NB4 (cell line): ENCODE data around the gene FANCC.

Experiments used
- DNase-seq: peaks from one replicate; pipeline ENCODE4 v3.0.0; 2010; ENCODE audit warnings: low read depth
- H3K4me3 ChIP-seq: one replicate; pipeline ENCODE4 v1.5.1; 2011; ENCODE audit warnings: mild to moderate bottlenecking, low read depth, low read length, moderate library complexity
- CTCF ChIP-seq: IDR thresholded peaks from one replicate; pipeline ENCODE4 v1.5.1; 2012; ENCODE audit warnings: low read depth, low read length
- MAX ChIP-seq: IDR thresholded peaks from 2 replicates; pipeline ENCODE4 v1.6.1; 2011; ENCODE audit warnings: low read depth, low read length
- MYC ChIP-seq: IDR thresholded peaks from 2 replicates; pipeline ENCODE4 v1.6.1; 2011; ENCODE audit warnings: low read depth, low read length
- POLR2A ChIP-seq: IDR thresholded peaks from 2 replicates; pipeline ENCODE4 v1.6.1; 2011; ENCODE audit warnings: mild to moderate bottlenecking; ENCODE audit not compliant: insufficient read length; ENCODE audit errors: extremely low read depth

The FANCC gene

GRCh38 chr9:95116002-95116807 is 201.3 kb downstream of the FANCC start:
- no peak overlapping the region for H3K4me3 ChIP-seq
- TF ChIP-seq MAX (no peak), CTCF (no peak), MYC (no peak), POLR2A (no peak)
- DNase-seq = no peak

- no peak for DNase-seq
- TF ChIP-seq MAX (no peak), MYC (no peak), CTCF (no peak), POLR2A (no peak)
- no peak overlapping the region for H3K4me3 ChIP-seq
These were observed 202.4 kb downstream of the FANCC start for GRCh38 chr9:95115104-95115503.

- TF ChIP-seq CTCF (no peak), POLR2A (no peak), MYC (no peak), MAX (no peak)
- DNase-seq = no peak
- H3K4me3 ChIP-seq = no peak overlapping the region
These were observed 204.9 kb downstream of the FANCC start for GRCh38 chr9:95112436-95113280.

- no peak for DNase-seq
- TF ChIP-seq CTCF (no peak), MAX (no peak), MYC (no peak)
- H3K4me3 ChIP-seq = no peak overlapping the region
These were observed 205.8 kb downstream of the FANCC start for GRCh38 chr9:95111716-95112115.

- H3K4me3 ChIP-seq = no peak overlapping the region
- DNase-seq = no peak
- TF ChIP-seq MYC (no peak), POLR2A (no peak), CTCF (no peak), MAX (no peak)
These were observed 206.5 kb downstream of the FANCC start for GRCh38 chr9:95110921-95111525.
